H1 (cell line): Measurements from ENCODE around the gene OR4F6. TPM values are rescaled to one million over a fixed set of nuclear protein-coding genes. Genes with fewer than 3 reads are reported as not detected.

Experiments used
- CTCF ChIA-PET: fragments of 300-600 bp; sonication (Branson Sonifier 250); formaldehyde crosslinking; loops from one replicate; lab custom pipeline; 2021; ENCODE audit not compliant: partially characterized antibody; lab: Charles Lee
- POLR2A ChIA-PET: fragments of 300-600 bp; sonication (Branson Sonifier 250); formaldehyde crosslinking; loops from one replicate; lab custom pipeline; 2021; ENCODE audit warnings: inconsistent platforms; ENCODE audit not compliant: partially characterized antibody; lab: Charles Lee
- DNase-seq, 2 experiments: peaks; one replicate each; pipeline versions ENCODE4 v3.0.0 to v3.0.0-alpha.2; 2010 to 2022; ENCODE audit warnings: low spot score in 2 of 2, low read depth in 1 of 2, mixed read lengths in 1 of 2
- FAIRE-seq: peaks from 2 replicates; lab custom pipeline; 2011; peaks lifted over from hg19 to GRCh38; lab: Jason Lieb, UNC
- H2AFZ ChIP-seq: 2 replicates; pipeline ENCODE4 v1.8.1; 2012; ENCODE audit warnings: low read length, inconsistent platforms
- H2AK5ac ChIP-seq: 2 replicates; pipeline ENCODE4 v1.6.1; 2013; ENCODE audit warnings: low read depth, low read length
- H2BK120ac ChIP-seq: replicated peaks from 2 replicates; pipeline ENCODE3; 2013; ENCODE audit warnings: low read depth, low read length, inconsistent platforms
- H2BK12ac ChIP-seq: 2 replicates; pipeline ENCODE4 v1.6.1; 2013; ENCODE audit warnings: low read depth, low read length
- H2BK15ac ChIP-seq: 2 replicates; pipeline ENCODE4 v1.6.1; 2013; ENCODE audit warnings: low read length
- H2BK20ac ChIP-seq: 2 replicates; pipeline ENCODE4 v1.6.1; 2013; ENCODE audit warnings: low read length
- H2BK5ac ChIP-seq: 2 replicates; pipeline ENCODE4 v1.6.1; 2013; ENCODE audit warnings: low read depth, low read length
- H3K14ac ChIP-seq: 2 replicates; pipeline ENCODE4 v1.6.1; 2013; ENCODE audit warnings: inconsistent platforms; ENCODE audit not compliant: insufficient read length
- H3K18ac ChIP-seq: 2 replicates; pipeline ENCODE4 v1.6.1; 2013; ENCODE audit warnings: low read length; ENCODE audit errors: extremely low read depth
- H3K23ac ChIP-seq: 2 replicates; pipeline ENCODE4 v1.6.1; 2013; ENCODE audit warnings: inconsistent platforms; ENCODE audit not compliant: insufficient read length
- H3K23me2 ChIP-seq: 2 replicates; pipeline ENCODE4 v1.6.1; 2013; ENCODE audit warnings: low read depth, low read length
- H3K27ac ChIP-seq: 2 replicates; pipeline ENCODE4 v1.6.1; 2011; ENCODE audit warnings: low read depth, low read length, inconsistent platforms
- H3K27me3 ChIP-seq, 4 experiments: replicated peaks in 1 of 4; 1 replicate in 1 of 4; 2 replicates in 3 of 4; pipeline versions ENCODE4 v1.6.1 to v1.8.1; 2011 to 2013; ENCODE audit warnings: low read length in 3 of 4, mild to moderate bottlenecking in 3 of 4, inconsistent platforms in 2 of 4, mixed read lengths in 2 of 4, moderate library complexity in 1 of 4; ENCODE audit not compliant: control insufficient read depth in 3 of 4, insufficient read depth in 3 of 4; ENCODE audit errors: extremely low read depth in 1 of 4
- H3K36me3 ChIP-seq, 4 experiments: 2 replicates each; pipeline versions ENCODE4 v1.6.1 to v1.8.1; 2011 to 2013; ENCODE audit warnings: mild to moderate bottlenecking in 4 of 4, low read length in 3 of 4, moderate library complexity in 2 of 4, control low read depth in 1 of 4, inconsistent platforms in 1 of 4; ENCODE audit not compliant: insufficient read depth in 4 of 4, control insufficient read depth in 2 of 4
- H3K4ac ChIP-seq: replicated peaks from 2 replicates; pipeline ENCODE3; 2013; ENCODE audit warnings: low read length, low read depth, mixed read lengths, inconsistent platforms; ENCODE audit not compliant: insufficient read length
- H3K4me1 ChIP-seq, 4 experiments: replicated peaks in 1 of 4; 1 replicate in 1 of 4; 2 replicates in 3 of 4; pipeline versions ENCODE4 v1.6.1 to v1.8.1; 2011 to 2013; ENCODE audit warnings: low read length in 3 of 4, inconsistent platforms in 2 of 4, mixed read lengths in 1 of 4; ENCODE audit not compliant: insufficient read depth in 4 of 4, control insufficient read depth in 3 of 4
- H3K4me2 ChIP-seq, 2 experiments: 2 replicates each; pipeline versions ENCODE4 v1.6.1 to v1.8.1; 2011 to 2013; ENCODE audit warnings: low read depth in 2 of 2, low read length in 2 of 2, control low read depth in 1 of 2, inconsistent platforms in 1 of 2, mild to moderate bottlenecking in 1 of 2; ENCODE audit not compliant: insufficient read depth in 1 of 2
- H3K4me3 ChIP-seq, 4 experiments: fragments of 200-600, 300-600 bp in 1 of 4; sonication (generic), shearing (Covaris generic), sonication (Bioruptor Twin) in 1 of 4; 2 replicates each; pipeline versions ENCODE4 v1.5.1 to v1.8.1; 2011 to 2016; ENCODE audit warnings: low read length in 4 of 4, low read depth in 3 of 4, control low read depth in 2 of 4, inconsistent platforms in 2 of 4, mild to moderate bottlenecking in 2 of 4, mixed read lengths in 1 of 4, moderate library complexity in 1 of 4; ENCODE audit not compliant: insufficient read depth in 2 of 4; ENCODE audit errors: extremely low read depth in 1 of 4
- H3K56ac ChIP-seq: replicated peaks from 2 replicates; pipeline ENCODE3; 2013; ENCODE audit warnings: low read depth, mild to moderate bottlenecking, mixed read lengths, low read length, inconsistent platforms; ENCODE audit not compliant: insufficient read length
- H3K79me1 ChIP-seq: 2 replicates; pipeline ENCODE4 v1.6.1; 2013; ENCODE audit warnings: low read depth, low read length, control low read depth
- H3K79me2 ChIP-seq, 2 experiments: 2 replicates each; pipeline versions ENCODE4 v1.6.1 to v1.8.1; 2012 to 2013; ENCODE audit warnings: low read length in 2 of 2, mild to moderate bottlenecking in 2 of 2, inconsistent platforms in 1 of 2; ENCODE audit not compliant: insufficient read depth in 2 of 2, control insufficient read depth in 1 of 2
- H3K9ac ChIP-seq, 4 experiments: replicated peaks in 1 of 4; 1 replicate in 1 of 4; 2 replicates in 3 of 4; pipeline versions ENCODE4 v1.6.1 to v1.8.1; 2011 to 2013; ENCODE audit warnings: low read depth in 3 of 4, low read length in 3 of 4, control low read depth in 2 of 4, mild to moderate bottlenecking in 2 of 4, moderate library complexity in 2 of 4, inconsistent platforms in 1 of 4; ENCODE audit errors: extremely low read depth in 1 of 4
- H3K9me3 ChIP-seq, 2 experiments: 2 replicates each; pipeline versions ENCODE4 v1.6.1 to v1.8.1; 2012 to 2013; ENCODE audit warnings: mild to moderate bottlenecking in 2 of 2, moderate library complexity in 2 of 2, control low read depth in 1 of 2, inconsistent platforms in 1 of 2, low read depth in 1 of 2, low read length in 1 of 2, mixed read lengths in 1 of 2; ENCODE audit not compliant: insufficient read depth in 2 of 2
- H4K20me1 ChIP-seq, 2 experiments: replicated peaks in 1 of 2; 2 replicates each; pipeline versions ENCODE3 to v1.8.1; 2011 to 2013; ENCODE audit warnings: inconsistent platforms in 2 of 2, low read length in 2 of 2, mild to moderate bottlenecking in 1 of 2; ENCODE audit not compliant: insufficient read depth in 2 of 2, control insufficient read depth in 1 of 2
- H4K5ac ChIP-seq: 2 replicates; pipeline ENCODE4 v1.6.1; 2013; ENCODE audit warnings: low read length, low read depth, mixed read lengths, inconsistent platforms; ENCODE audit not compliant: insufficient read length
- H4K8ac ChIP-seq: 2 replicates; pipeline ENCODE4 v1.8.0; 2013; ENCODE audit warnings: mild to moderate bottlenecking, moderate library complexity, low read length, inconsistent platforms; ENCODE audit not compliant: insufficient read depth; ENCODE audit errors: extremely low read depth
- H4K91ac ChIP-seq: replicated peaks from 2 replicates; pipeline ENCODE3; 2013; ENCODE audit warnings: low read length, mixed read lengths, inconsistent platforms; ENCODE audit not compliant: insufficient read length
- CBX8 ChIP-seq: fragments of 300-800, 300-1000 bp; sonication (generic); IDR thresholded peaks from 2 replicates; pipeline ENCODE4 v1.7.1; 2016; ENCODE audit warnings: low read depth, low read length, borderline replicate concordance
- EP300 ChIP-seq, 2 experiments: IDR thresholded peaks; 1 replicate in 1 of 2; 2 replicates in 1 of 2; pipeline ENCODE4 v1.6.1; 2011 to 2012; ENCODE audit warnings: low read depth in 2 of 2, low read length in 2 of 2, mild to moderate bottlenecking in 2 of 2, borderline replicate concordance in 1 of 2, inconsistent platforms in 1 of 2, moderate library complexity in 1 of 2
- EZH2 ChIP-seq: fragments of 200-600 bp; sonication (generic); IDR thresholded peaks from 2 replicates; pipeline ENCODE4 v1.7.1; 2012; ENCODE audit warnings: low read depth, mild to moderate bottlenecking, moderate library complexity, low read length, inconsistent platforms; ENCODE audit not compliant: severe bottlenecking
- HDAC6 ChIP-seq: IDR thresholded peaks from one replicate; pipeline ENCODE4 v1.7.1; 2012; ENCODE audit warnings: low read depth, mild to moderate bottlenecking, inconsistent platforms, low read length, moderate library complexity
- RBBP5 ChIP-seq: IDR thresholded peaks from 2 replicates; pipeline ENCODE4 v1.7.1; 2012; ENCODE audit warnings: low read depth, mild to moderate bottlenecking, inconsistent platforms, low read length, moderate library complexity, borderline replicate concordance
- RNF2 ChIP-seq: fragments of 200-900, 300-1000 bp; sonication (generic); IDR thresholded peaks from 2 replicates; pipeline ENCODE4 v1.7.1; 2016; ENCODE audit warnings: borderline replicate concordance, low read depth, mild to moderate bottlenecking, antibody characterized with exemption, low read length; ENCODE audit not compliant: poor library complexity, severe bottlenecking; ENCODE audit errors: missing control alignments
- RXRA ChIP-seq: IDR thresholded peaks from 2 replicates; pipeline ENCODE4 v1.6.1; 2011; ENCODE audit warnings: low read depth, mild to moderate bottlenecking, low read length, moderate library complexity; ENCODE audit not compliant: insufficient read depth
- TAF1 ChIP-seq: IDR thresholded peaks from 2 replicates; pipeline ENCODE4 v1.6.1; 2011; ENCODE audit warnings: mild to moderate bottlenecking, low read depth, low read length
- TAF7 ChIP-seq: optimal IDR thresholded peaks from 2 replicates; pipeline ENCODE3; 2011; ENCODE audit warnings: low read depth, mild to moderate bottlenecking, inconsistent platforms, low read length, moderate library complexity, borderline replicate concordance
- TEAD4 ChIP-seq: IDR thresholded peaks from 2 replicates; pipeline ENCODE4 v1.6.1; 2012; ENCODE audit warnings: low read depth, low read length, inconsistent platforms, mixed read lengths
- WGBS, 2 experiments: shearing (Covaris generic) in 1 of 2; methylation state at CpG; one replicate each; pipeline versions ENCODE4 v1.1.6 to v1.1.7; 2013 to 2015; ENCODE audit warnings: low lambda C conversion rate in 2 of 2, mixed read lengths in 2 of 2, inconsistent platforms in 1 of 2, low coverage in 1 of 2, missing lambda C conversion rate in 1 of 2; ENCODE audit not compliant: insufficient replicate concordance in 2 of 2, insufficient coverage in 1 of 2, insufficient read length in 1 of 2; ENCODE audit errors: extremely low coverage in 1 of 2, missing lambda C conversion rate in 1 of 2; 5-methylcytosine and 5-hydroxymethylcytosine counted together
- polyA plus RNA-seq, 7 experiments: library from polyadenylated mRNA; depleted of rRNA in 3 of 7; stranded (reverse) in 5 of 7; unstranded in 2 of 7; fragments of >200 nt in 5 of 7; fragments of 200-250 nt in 2 of 7; gene quantifications; 1 replicate in 5 of 7; 2 replicates in 1 of 7; 4 replicates in 1 of 7; pipeline versions ENCODE4 v1.2.1 to v1.2.3, GENCODE V29; 2011 to 2013; ENCODE audit warnings: missing spikeins in 2 of 7, mixed read lengths in 2 of 7
- total RNA-seq: library from RNA; stranded (reverse); fragmentation: NEBNext Ultra II Directional; extraction: Animal tissue kit (Norgen Biotek cat#: 25700); gene quantifications from 2 replicates; pipeline ENCODE4 v1.2.1, GENCODE V29; 2021
- TF ChIP-seq, protein P1 (sequence below): IDR thresholded peaks from 2 replicates; pipeline ENCODE4 v1.6.1; 2011; ENCODE audit warnings: low read length, improper control_type of control experiment

Gene OR4F6
- total and polyA plus RNA-seq, 2 of the 8 experiments (the other 6 are each of a cell fraction or from before 2014, with no cell fraction given) = not detected

DNA sequence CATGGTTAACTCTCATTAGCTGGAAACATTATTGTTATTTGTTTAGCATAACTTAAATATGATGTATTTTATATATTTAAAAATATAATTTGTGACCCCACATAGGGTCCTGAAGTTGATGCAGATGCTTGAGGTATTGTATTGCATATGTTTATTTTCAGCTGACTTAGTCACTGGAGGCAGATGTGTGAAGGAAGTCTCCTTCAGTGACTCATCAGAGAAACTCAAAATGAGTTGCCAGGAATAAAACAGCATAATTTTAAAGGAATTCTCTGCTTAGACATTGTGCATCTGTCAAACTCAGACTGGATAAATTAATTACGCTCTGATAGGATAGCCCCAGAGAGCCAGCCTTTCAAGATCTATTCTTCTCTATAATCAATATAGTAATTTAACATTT is 7.9 kb upstream of the OR4F6 start:
- WGBS, 2 experiments = 88% methylated on average over 1 of the region's 1 CpG; no CpG with 5 or more reads in 1 of the 2 experiments
- FAIRE-seq (no peak), DNase-seq (no peak)
- ChIA-PET CTCF (interaction anchor here (1.1 kb wide), 1 partner anchor 8 kb away, joined by 3 read pairs; the partner anchor contains the start of gene OR4F6), POLR2A (no interaction called here)
- Histone ChIP-seq H3K4me3 (no peak overlapping the region), H4K5ac (no peak overlapping the region), H4K91ac (no peak overlapping the region), H3K79me2 (no peaks in the 10 kb centered on the region), H3K4ac (no peak overlapping the region), H3K18ac (no peak overlapping the region), H2BK15ac (no peak overlapping the region), H3K23me2 (no peaks in the 10 kb centered on the region), H3K14ac (no peak overlapping the region), H2AFZ (no peak overlapping the region), H3K27me3 (no peaks in the 10 kb centered on the region), H2BK5ac (no peak overlapping the region), H2BK20ac (no peak overlapping the region), H2AK5ac (no peak overlapping the region), H3K79me1 (no peaks in the 10 kb centered on the region), H3K4me2 (no peak overlapping the region), H2BK12ac (no peak overlapping the region), H3K4me1 (no peaks in the 10 kb centered on the region), H4K20me1 (no peaks in the 10 kb centered on the region), H3K9me3 (peaks cover 6 to 15% of the 10 kb centered on the region in 2 experiments; a peak in 3 of 4 replicates), H3K27ac (no peak overlapping the region), H4K8ac (no peak overlapping the region), H2BK120ac (no peak overlapping the region), H3K36me3 (no peaks in the 10 kb centered on the region), H3K56ac (no peak overlapping the region), H3K23ac (no peak overlapping the region), H3K9ac (no peak overlapping the region)
- TF ChIP-seq RXRA (no peak), HDAC6 (no peak), TAF7 (no peak), CBX8 (no peak), TAF1 (no peak), TEAD4 (no peak), EP300 (IDR thresholded peaks at IDR 0.05; ENCODE audit: borderline replicate concordance in 1 of 2, low read depth in 2 of 2, low read length in 2 of 2) (no peak), RNF2 (no peak), EZH2 (no peak), RBBP5 (no peak)
- TF ChIP-seq, protein P1, sequence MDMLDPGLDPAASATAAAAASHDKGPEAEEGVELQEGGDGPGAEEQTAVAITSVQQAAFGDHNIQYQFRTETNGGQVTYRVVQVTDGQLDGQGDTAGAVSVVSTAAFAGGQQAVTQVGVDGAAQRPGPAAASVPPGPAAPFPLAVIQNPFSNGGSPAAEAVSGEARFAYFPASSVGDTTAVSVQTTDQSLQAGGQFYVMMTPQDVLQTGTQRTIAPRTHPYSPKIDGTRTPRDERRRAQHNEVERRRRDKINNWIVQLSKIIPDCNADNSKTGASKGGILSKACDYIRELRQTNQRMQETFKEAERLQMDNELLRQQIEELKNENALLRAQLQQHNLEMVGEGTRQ = no peak
